B cell (primary cell): ENCODE results near the gene HMGN3. TPM values are rescaled to one million over a fixed set of nuclear protein-coding genes. Genes with fewer than 3 reads are reported as not detected.

ENCODE experiments used
- ATAC-seq: fragments of 200-7000 bp; cut with Tn5 transposase; one replicate; pipeline ENCODE4 v1.10.0; 2021; ENCODE audit warnings: low read depth, mild to moderate bottlenecking, moderate number of reproducible peaks, moderate library complexity
- CTCF ChIA-PET: fragments of 350-600 bp; sonication (Branson Sonifier 250); formaldehyde crosslinking; loops from one replicate; lab custom pipeline; 2021; ENCODE audit warnings: antibody characterized with exemption, inconsistent platforms; lab: Charles Lee
- POLR2A ChIA-PET: fragments of 350-600 bp; sonication (Branson Sonifier 250); formaldehyde crosslinking; loops from one replicate; lab custom pipeline; 2021; ENCODE audit warnings: antibody characterized with exemption; lab: Charles Lee
- DNase-seq: peaks from one replicate; pipeline ENCODE4 v3.0.0; 2013
- H2AFZ ChIP-seq: 2 replicates; pipeline ENCODE4 v1.6.1; 2012; ENCODE audit warnings: mild to moderate bottlenecking, low read depth, low read length; ENCODE audit not compliant: insufficient read depth, poor library complexity, severe bottlenecking
- H3K27ac ChIP-seq, 2 donors: 1 replicate in 1 of 2; 2 replicates in 1 of 2; pipeline ENCODE4 v1.5.1; 2012 to 2013; ENCODE audit warnings: low read length in 2 of 2, mild to moderate bottlenecking in 2 of 2, moderate library complexity in 1 of 2
- H3K27me3 ChIP-seq, 4 experiments: fragments of 200-600 bp in 1 of 4; sonication (generic) in 1 of 4; replicated peaks in 1 of 4; 1 replicate in 2 of 4; 2 replicates in 2 of 4; pipeline versions ENCODE4 v1.6.1 to v1.7.0; 2013 to 2016; ENCODE audit warnings: low read length in 3 of 4, mild to moderate bottlenecking in 2 of 4, mixed read lengths in 1 of 4, moderate library complexity in 1 of 4; ENCODE audit not compliant: insufficient read depth in 4 of 4, control insufficient read depth in 3 of 4; ENCODE audit errors: control extremely low read depth in 1 of 4
- H3K36me3 ChIP-seq, 2 experiments: replicated peaks in 1 of 2; 1 replicate in 1 of 2; 2 replicates in 1 of 2; pipeline versions ENCODE4 v1.6.1 to v1.7.1; 2013; ENCODE audit warnings: low read length in 1 of 2; ENCODE audit not compliant: insufficient read depth in 2 of 2, control insufficient read depth in 1 of 2; ENCODE audit errors: control extremely low read depth in 1 of 2, extremely low read depth in 1 of 2
- H3K4me1 ChIP-seq, 2 donors: fragments of 200-600 bp in 1 of 2; sonication (generic) in 1 of 2; 1 replicate in 1 of 2; 2 replicates in 1 of 2; pipeline versions ENCODE4 v1.5.1 to v1.6.1; 2013 to 2017; ENCODE audit warnings: low read length in 2 of 2; ENCODE audit not compliant: control insufficient read depth in 2 of 2, insufficient read depth in 2 of 2
- H3K4me2 ChIP-seq: replicated peaks from 2 replicates; pipeline ENCODE3; 2012; ENCODE audit warnings: mild to moderate bottlenecking, low read depth, low read length; ENCODE audit not compliant: poor library complexity, severe bottlenecking
- H3K4me3 ChIP-seq, 5 experiments: fragments of 200-600 bp in 1 of 5; sonication (generic) in 1 of 5; 1 replicate in 3 of 5; 2 replicates in 2 of 5; pipeline versions ENCODE4 v1.5.1 to v1.7.0; 2011 to 2016; ENCODE audit warnings: low read length in 4 of 5, mild to moderate bottlenecking in 4 of 5, low read depth in 2 of 5, control low read depth in 1 of 5, moderate library complexity in 1 of 5; ENCODE audit not compliant: insufficient read depth in 1 of 5; ENCODE audit errors: control extremely low read depth in 1 of 5, extremely low read depth in 1 of 5
- H3K79me2 ChIP-seq: fragments of 200-600 bp; sonication (generic); one replicate; pipeline ENCODE4 v1.6.0; 2016; ENCODE audit warnings: low read length; ENCODE audit not compliant: control insufficient read depth, insufficient read depth
- H3K9ac ChIP-seq: fragments of 200-600 bp; sonication (generic); 2 replicates; pipeline ENCODE4 v1.6.1; 2017; ENCODE audit warnings: mild to moderate bottlenecking, low read length, moderate library complexity
- H3K9me3 ChIP-seq, 3 donors: one replicate each; pipeline versions ENCODE4 v1.6.1 to v1.7.1; 2013; ENCODE audit warnings: low read length in 2 of 3; ENCODE audit not compliant: control insufficient read depth in 2 of 3, insufficient read depth in 1 of 3; ENCODE audit errors: control extremely low read depth in 1 of 3
- H4K20me1 ChIP-seq: 2 replicates; pipeline ENCODE4 v1.6.0; 2012; ENCODE audit warnings: mild to moderate bottlenecking, low read length; ENCODE audit not compliant: insufficient read depth, control insufficient read depth, poor library complexity, severe bottlenecking
- H3K27ac Mint-ChIP-seq: one replicate; pipeline ENCODE4 v1.8.0; 2021; ENCODE audit warnings: mixed read lengths
- H3K27me3 Mint-ChIP-seq: one replicate; pipeline ENCODE4 v1.8.0; 2021; ENCODE audit warnings: mixed read lengths
- H3K4me1 Mint-ChIP-seq: one replicate; pipeline ENCODE4 v1.8.0; 2021; ENCODE audit warnings: mixed read lengths
- H3K4me3 Mint-ChIP-seq: one replicate; pipeline ENCODE4 v1.8.0; 2021; ENCODE audit warnings: mixed read lengths
- H3K9me3 Mint-ChIP-seq: one replicate; pipeline ENCODE4 v1.8.0; 2022; ENCODE audit warnings: mixed read lengths; ENCODE audit not compliant: insufficient read depth
- EZH2 ChIP-seq: IDR thresholded peaks from 2 replicates; pipeline ENCODE4 v1.6.1; 2012; ENCODE audit warnings: borderline replicate concordance, low read depth, mild to moderate bottlenecking, moderate library complexity, low read length; ENCODE audit not compliant: insufficient read depth, poor library complexity, severe bottlenecking
- WGBS: methylation state at CpG from one replicate; pipeline ENCODE4 v1.1.5; 2013; ENCODE audit warnings: missing lambda C conversion rate; ENCODE audit not compliant: insufficient coverage; 5-methylcytosine and 5-hydroxymethylcytosine counted together
- intact Hi-C: fragments of 100-400 bp; cut with micrococcal nuclease; formaldehyde crosslinking; loops from one replicate; pipeline ENCODE4 v1.10.0; 2022
- polyA plus RNA-seq: library from polyadenylated mRNA; depleted of rRNA; stranded (reverse); fragments of >200 nt; gene quantifications from 2 replicates; pipeline ENCODE4 v1.2.3, GENCODE V29; 2012
- total RNA-seq, 2 donors: library from RNA; stranded (reverse); fragments of 120-200 nt in 1 of 2; gene quantifications; 1 replicate in 1 of 2; 2 replicates in 1 of 2; pipeline versions ENCODE4 v1.2.3 to v1.2.4, GENCODE V29; 2013 to 2022
- TF ChIP-seq, protein P1 (sequence below): fragments of 200-600 bp; IDR thresholded peaks from one replicate; pipeline ENCODE4 v1.8.0; 2022; ENCODE audit warnings: antibody characterized with exemption, mild to moderate bottlenecking

HMGN3 gene
- total and polyA plus RNA-seq, 2 donors (not counting 1 experiment from before 2014, with no cell fraction given) = 40.1 to 44.3 TPM

DNA sequence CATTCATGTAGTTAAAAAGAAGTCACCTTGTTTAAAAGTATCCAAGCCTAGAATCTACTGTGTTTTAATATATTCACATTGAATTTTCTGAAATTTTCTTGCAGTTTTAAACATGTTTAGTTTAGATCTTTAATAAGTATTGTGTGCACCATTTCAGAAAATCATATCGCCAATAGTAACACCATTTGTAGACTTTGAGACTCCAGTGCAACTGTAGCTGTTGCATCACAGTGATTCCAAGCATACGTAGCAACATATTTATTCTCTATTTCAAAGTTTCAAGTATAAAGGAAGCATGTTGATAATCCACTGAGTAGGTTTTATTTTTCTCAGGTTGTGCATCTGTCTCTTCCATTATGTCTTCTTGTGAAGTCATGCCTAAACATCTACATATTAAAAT is 46.4 kb downstream of the HMGN3 start:
- DNase-seq (no peak), ATAC-seq (no peak)
- intact Hi-C loops = no loop called here
- Mint-ChIP-seq H3K27me3 (peaks cover 3% of the 10 kb centered on the region), H3K9me3 (peaks cover 10% of the 10 kb centered on the region), H3K4me3 (no peak overlapping the region), H3K27ac (no peak overlapping the region), H3K4me1 (no peaks in the 10 kb centered on the region)
- Histone ChIP-seq H3K4me1 (no peaks in the 10 kb centered on the region), H3K27me3 (no peaks in the 10 kb centered on the region), H3K36me3 (no peaks in the 10 kb centered on the region), H2AFZ (no peak overlapping the region), H4K20me1 (no peaks in the 10 kb centered on the region), H3K9me3 (peaks cover 0 to 11% (median 3%) of the 10 kb centered on the region in 3 donors), H3K4me2 (no peak overlapping the region), H3K27ac (no peak overlapping the region), H3K79me2 (no peaks in the 10 kb centered on the region), H3K4me3 (no peak overlapping the region), H3K9ac (no peak overlapping the region)
- TF ChIP-seq EZH2 = no peak
- TF ChIP-seq, protein P1, sequence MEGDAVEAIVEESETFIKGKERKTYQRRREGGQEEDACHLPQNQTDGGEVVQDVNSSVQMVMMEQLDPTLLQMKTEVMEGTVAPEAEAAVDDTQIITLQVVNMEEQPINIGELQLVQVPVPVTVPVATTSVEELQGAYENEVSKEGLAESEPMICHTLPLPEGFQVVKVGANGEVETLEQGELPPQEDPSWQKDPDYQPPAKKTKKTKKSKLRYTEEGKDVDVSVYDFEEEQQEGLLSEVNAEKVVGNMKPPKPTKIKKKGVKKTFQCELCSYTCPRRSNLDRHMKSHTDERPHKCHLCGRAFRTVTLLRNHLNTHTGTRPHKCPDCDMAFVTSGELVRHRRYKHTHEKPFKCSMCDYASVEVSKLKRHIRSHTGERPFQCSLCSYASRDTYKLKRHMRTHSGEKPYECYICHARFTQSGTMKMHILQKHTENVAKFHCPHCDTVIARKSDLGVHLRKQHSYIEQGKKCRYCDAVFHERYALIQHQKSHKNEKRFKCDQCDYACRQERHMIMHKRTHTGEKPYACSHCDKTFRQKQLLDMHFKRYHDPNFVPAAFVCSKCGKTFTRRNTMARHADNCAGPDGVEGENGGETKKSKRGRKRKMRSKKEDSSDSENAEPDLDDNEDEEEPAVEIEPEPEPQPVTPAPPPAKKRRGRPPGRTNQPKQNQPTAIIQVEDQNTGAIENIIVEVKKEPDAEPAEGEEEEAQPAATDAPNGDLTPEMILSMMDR = no peak
- CTCF ChIA-PET = no interaction called here
- WGBS = no CpG with 5 or more reads among the region's 2 CpGs
- POLR2A ChIA-PET = no interaction called here

DNA sequence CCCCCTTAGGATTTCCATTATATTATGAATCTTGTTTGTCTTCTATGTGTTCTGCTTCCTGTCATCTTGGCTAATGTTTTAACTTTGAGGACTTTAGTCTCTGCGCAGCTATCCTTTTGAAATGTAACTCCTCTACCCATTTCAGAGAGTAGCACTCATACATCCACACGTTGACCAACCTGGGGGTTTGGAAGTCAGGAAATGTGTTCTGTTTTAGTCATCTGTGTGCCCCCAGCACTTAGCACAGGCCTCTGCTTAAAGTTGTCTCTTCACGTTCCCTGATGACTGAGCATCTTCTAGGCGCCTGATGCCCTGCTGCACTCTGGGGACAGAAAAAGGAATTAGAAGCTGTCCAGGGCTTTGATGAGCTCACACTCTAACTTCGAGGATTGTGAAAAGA is 47.9 kb downstream of the HMGN3 start:
- Histone ChIP-seq H3K27me3 (no peaks in the 10 kb centered on the region), H3K79me2 (no peaks in the 10 kb centered on the region), H4K20me1 (no peaks in the 10 kb centered on the region), H3K4me2 (no peak overlapping the region), H3K9ac (no peak overlapping the region), H3K27ac (no peak overlapping the region), H3K4me1 (no peaks in the 10 kb centered on the region), H3K36me3 (no peaks in the 10 kb centered on the region), H2AFZ (no peak overlapping the region), H3K4me3 (no peak overlapping the region), H3K9me3 (peaks cover 0 to 10% (median 3%) of the 10 kb centered on the region in 3 donors)
- no peaks in the 10 kb centered on the region for H3K4me1 Mint-ChIP-seq
- intact Hi-C loops = no loop called here
- CTCF ChIA-PET = no interaction called here
- ATAC-seq (no peak), DNase-seq (no peak)
- H3K9me3 Mint-ChIP-seq = peaks cover 3% of the 10 kb centered on the region
- POLR2A ChIA-PET = no interaction called here
- TF ChIP-seq EZH2 = no peak
- TF ChIP-seq, protein P1 = no peak
- no peak overlapping the region for H3K27ac Mint-ChIP-seq
- H3K27me3 Mint-ChIP-seq = peaks cover 7% of the 10 kb centered on the region
- H3K4me3 Mint-ChIP-seq = no peak overlapping the region
- 80% methylated on average over 5 of the region's 5 CpGs for WGBS
